HFF-Myc (cell line): ENCODE results near the gene KRT3.

ENCODE experiments used
- DNase-seq: peaks from one replicate; pipeline ENCODE4 v3.0.0-alpha.2; 2011; ENCODE audit warnings: low read depth; ENCODE audit errors: extremely low read depth
- H3K4me3 ChIP-seq: replicated peaks from 2 replicates; pipeline ENCODE4 v1.5.1; 2011; ENCODE audit warnings: low read depth, mild to moderate bottlenecking, control low read depth, low read length
- CTCF ChIP-seq: IDR thresholded peaks from 2 replicates; pipeline ENCODE4 v1.5.1; 2012; ENCODE audit warnings: mild to moderate bottlenecking, low read depth, low read length, control low read depth; ENCODE audit errors: missing control alignments

KRT3 gene

DNA sequence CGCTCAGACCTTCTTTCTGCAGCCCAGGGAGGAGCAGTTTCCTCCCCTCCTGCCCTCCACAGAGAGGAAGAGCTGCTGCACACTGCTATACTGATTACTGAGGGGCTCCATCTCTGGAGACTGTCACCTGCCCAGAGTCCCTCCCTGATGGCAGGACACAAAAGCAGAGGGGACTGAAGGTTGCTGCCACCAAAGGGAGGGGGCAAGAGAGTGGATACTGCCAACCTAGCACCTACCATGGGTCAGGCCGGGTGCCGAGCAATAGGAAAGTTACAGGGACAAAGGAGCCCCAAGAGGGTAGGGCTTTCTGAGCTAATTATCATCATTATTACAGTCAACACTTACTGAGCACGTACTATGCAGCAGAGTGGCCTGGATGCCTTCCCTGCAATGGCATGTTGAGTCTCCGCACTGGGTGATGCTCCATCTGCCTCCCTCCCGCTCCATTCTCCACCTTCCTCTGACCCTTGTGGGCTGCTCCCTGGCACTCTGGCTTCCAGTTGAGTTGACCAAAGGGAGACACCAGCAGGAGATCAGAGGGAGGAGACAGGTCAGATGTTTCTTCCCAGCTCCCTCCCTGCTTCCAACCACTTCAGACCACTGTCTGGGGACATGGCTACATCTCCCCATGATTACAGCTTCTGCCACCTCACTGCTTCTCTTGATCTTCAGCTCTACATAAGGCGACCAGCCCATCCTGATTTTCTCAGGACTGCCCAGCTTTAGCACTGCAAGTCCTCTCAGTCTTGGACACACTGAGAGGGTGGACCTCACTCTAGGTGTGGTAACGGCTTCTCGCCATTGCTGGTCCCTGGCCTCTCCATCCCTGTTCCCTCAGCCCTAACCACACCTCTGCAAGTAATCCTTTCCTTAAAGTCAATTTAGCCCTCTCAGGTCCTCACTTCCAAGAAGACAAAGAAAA lies 40.8 kb upstream of the KRT3 start:
- no peak overlapping the region for H3K4me3 ChIP-seq
- TF ChIP-seq CTCF = no peak
- no peak for DNase-seq

GRCh38 chr12:52836042-52836466 lies 40.1 kb upstream of the KRT3 start:
- TF ChIP-seq CTCF = no peak
- DNase-seq = no peak
- no peak overlapping the region for H3K4me3 ChIP-seq

DNA sequence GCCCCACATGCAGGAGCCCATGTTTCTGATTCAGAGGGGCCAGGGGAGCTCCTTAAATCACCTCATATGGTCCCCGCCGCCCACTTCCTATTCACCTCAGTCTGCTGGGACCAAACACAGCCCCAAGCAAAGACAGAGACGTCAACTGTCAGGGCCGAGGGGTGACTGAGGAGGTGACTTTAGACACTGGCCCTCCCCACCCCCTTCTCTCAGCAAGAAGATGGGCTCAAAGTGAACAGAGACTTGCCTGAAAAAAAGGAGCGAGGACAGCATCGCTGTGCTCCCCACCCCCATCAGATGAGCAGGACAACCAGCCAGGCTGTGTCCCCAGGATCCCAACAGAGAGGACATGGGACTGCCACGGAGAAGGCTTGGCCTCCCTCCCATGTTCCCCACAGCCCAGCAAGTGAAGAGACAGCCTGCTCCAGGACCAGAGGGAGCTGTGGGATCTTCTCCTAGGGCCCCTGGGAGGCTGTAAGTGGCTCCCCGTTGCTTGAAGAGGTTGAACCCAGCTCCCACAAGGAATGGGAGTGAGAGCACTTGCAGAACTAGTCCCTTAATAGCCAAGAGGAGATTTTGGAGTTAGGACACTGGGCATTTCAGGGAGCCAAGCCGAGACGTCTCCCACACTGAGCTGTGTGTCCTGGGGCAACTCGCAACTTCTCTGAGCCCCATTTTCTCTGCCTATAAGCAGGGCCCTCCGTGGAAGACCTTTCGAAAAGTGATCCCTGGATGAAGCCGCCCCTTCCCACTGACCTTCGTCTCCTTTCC lies 39.5 kb upstream of the KRT3 start:
- no peak for DNase-seq
- no peak overlapping the region for H3K4me3 ChIP-seq
- TF ChIP-seq CTCF = no peak

DNA sequence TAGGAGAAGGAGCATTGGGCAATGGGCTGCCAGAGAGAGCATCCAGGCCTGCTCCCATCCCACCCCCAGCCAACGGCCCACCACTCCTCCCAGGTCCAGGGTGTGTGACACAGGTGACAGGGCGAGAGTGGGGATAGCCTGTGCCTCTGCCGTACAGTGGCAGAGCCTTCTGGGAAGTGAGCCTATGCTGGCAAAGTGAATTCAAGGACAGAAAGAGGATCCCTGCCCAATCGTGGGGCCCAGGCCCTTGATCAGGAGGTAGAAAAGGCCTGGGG lies 38.7 kb upstream of the KRT3 start:
- no peak for DNase-seq
- TF ChIP-seq CTCF = no peak
- no peak overlapping the region for H3K4me3 ChIP-seq

DNA sequence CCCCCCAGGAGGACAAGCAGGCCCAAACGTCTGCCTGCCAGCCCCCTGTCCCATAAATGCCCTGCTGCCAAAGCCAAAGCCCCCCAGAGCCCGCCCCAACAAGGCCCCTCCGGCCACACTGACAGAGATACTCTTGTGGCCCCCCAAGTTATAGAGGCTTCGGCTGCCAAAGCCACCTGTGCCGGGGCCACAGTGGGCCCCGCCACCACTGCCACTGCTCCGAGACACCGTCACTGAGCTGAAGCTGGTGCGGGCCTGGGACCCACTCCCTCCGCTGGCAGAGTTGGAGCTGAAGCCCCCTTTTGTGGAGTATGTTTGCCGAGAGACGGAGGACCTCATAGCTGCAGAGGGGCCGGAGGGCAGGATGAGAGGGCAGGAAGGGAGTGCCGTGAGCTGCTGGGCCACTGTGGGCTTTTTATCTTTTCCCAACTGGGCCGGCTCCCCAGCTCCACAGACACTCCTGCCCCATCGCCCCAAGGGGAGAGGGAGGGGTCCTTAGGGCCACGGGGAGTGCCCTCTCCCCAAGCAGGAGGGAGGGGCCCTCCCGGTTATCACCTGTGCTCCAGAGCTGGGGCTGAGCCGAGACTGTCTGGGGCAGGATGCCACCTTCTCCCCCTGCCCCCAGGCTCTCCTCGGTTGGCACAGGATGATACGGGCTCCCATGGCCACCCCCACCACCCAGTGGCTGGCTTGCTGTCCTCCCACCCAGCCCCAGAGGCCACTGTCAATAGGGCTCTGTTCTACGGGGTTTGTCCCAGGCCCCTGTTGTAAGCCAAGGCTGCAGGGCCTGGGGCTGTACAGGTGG lies 38.2 kb upstream of the KRT3 start, which contains the start of gene KRT79:
KRT79 (minus strand) TSS at position 390 of the 805 bp plus-strand sequence; CDS start at position 339, 51 bp downstream.
- TF ChIP-seq CTCF = no peak
- DNase-seq = no peak
- no peak within 1 kb of the TSS for H3K4me3 ChIP-seq
